Measurements from ENCODE around the gene FBXO15. TPM values are rescaled to one million over a fixed set of nuclear protein-coding genes. Genes with fewer than 3 reads are reported as not detected.

FBXO15 gene
- total and polyA plus RNA-seq, 2 donors (not counting 3 experiments of a cell fraction or from before 2014, with no cell fraction given) = not detected

DNA sequence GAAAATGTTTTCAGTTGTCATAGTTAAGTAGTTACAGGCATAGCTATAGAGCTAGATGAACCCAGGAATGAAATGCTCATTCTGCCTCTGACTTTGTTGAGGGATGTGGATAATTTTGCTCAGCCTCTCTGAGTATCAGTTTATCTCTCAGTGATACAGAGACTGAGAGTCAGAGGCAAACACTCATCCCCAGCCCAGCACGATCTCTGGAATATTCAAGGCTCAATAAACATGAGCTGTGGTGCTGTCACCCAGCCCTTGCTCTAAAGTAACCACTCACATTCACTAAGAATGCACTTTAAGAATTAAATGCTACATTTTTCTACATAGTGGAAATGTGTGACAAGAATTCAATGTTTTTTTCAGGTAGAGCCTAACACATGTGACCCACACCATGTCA is 31.2 kb upstream of the FBXO15 start:
- no peaks in the 10 kb centered on the region for H3K9me1 ChIP-seq (replicated peaks; ENCODE audit: control insufficient read depth, extremely low read depth, insufficient read depth, low read length)
- H3K9me3 ChIP-seq (replicated peaks; ENCODE audit: control insufficient read depth, insufficient read depth, low read length) = no peaks in the 10 kb centered on the region
- H2AFZ ChIP-seq (ENCODE audit: low read depth, low read length) = no peak overlapping the region
- dilution Hi-C loops (cut with MboI; ENCODE audit: extremely low pct_ligation_motif_present, low sequenced_read_pairs) = no loop called here
- no peak for DNase-seq (ENCODE audit: low read depth, low spot score)
- no peaks in the 10 kb centered on the region for H3K36me3 ChIP-seq (ENCODE audit: control insufficient read depth in 2 of 2, extremely low read depth in 1 of 2, insufficient read depth in 2 of 2, low read length in 2 of 2)
- H3K4me1 ChIP-seq (ENCODE audit: control insufficient read depth, extremely low read depth, insufficient read depth, low read length) = no peaks in the 10 kb centered on the region
- ChIA-PET POLR2A (no interaction called here), CTCF (no interaction called here)
- H3K9ac ChIP-seq (replicated peaks; ENCODE audit: extremely low read depth, insufficient read depth, low read length) = no peak overlapping the region
- FAIRE-seq = no peak
- no peak overlapping the region for H3K4me2 ChIP-seq (ENCODE audit: insufficient read depth, low read length)
- H3K79me2 ChIP-seq (ENCODE audit: control insufficient read depth, insufficient read depth, low read length) = no peaks in the 10 kb centered on the region
- H3K4me3 ChIP-seq (replicated peaks in 1 of 3; ENCODE audit: insufficient read depth in 1 of 3, low read depth in 1 of 3, low read length in 3 of 3) = no peak overlapping the region
- TF ChIP-seq, protein P1, sequence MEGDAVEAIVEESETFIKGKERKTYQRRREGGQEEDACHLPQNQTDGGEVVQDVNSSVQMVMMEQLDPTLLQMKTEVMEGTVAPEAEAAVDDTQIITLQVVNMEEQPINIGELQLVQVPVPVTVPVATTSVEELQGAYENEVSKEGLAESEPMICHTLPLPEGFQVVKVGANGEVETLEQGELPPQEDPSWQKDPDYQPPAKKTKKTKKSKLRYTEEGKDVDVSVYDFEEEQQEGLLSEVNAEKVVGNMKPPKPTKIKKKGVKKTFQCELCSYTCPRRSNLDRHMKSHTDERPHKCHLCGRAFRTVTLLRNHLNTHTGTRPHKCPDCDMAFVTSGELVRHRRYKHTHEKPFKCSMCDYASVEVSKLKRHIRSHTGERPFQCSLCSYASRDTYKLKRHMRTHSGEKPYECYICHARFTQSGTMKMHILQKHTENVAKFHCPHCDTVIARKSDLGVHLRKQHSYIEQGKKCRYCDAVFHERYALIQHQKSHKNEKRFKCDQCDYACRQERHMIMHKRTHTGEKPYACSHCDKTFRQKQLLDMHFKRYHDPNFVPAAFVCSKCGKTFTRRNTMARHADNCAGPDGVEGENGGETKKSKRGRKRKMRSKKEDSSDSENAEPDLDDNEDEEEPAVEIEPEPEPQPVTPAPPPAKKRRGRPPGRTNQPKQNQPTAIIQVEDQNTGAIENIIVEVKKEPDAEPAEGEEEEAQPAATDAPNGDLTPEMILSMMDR (IDR thresholded peaks at IDR 0.05; ENCODE audit: extremely low read depth in 1 of 2, insufficient read depth in 1 of 2, low read depth in 1 of 2, low read length in 2 of 2) = no peak
- TF ChIP-seq, protein P2, sequence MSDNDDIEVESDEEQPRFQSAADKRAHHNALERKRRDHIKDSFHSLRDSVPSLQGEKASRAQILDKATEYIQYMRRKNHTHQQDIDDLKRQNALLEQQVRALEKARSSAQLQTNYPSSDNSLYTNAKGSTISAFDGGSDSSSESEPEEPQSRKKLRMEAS (IDR thresholded peaks at IDR 0.05; ENCODE audit: insufficient read depth, insufficient read length) = no peak
- TF ChIP-seq EZH2 (IDR thresholded peaks at IDR 0.05; ENCODE audit: borderline replicate concordance, low read depth, low read length, severe bottlenecking) (no peak), FOS (IDR thresholded peaks at IDR 0.05; ENCODE audit: borderline replicate concordance, insufficient read depth, low read length) (no peak), MYC (IDR thresholded peaks at IDR 0.05; ENCODE audit: low read depth, low read length) (no peak), GATA2 (IDR thresholded peaks at IDR 0.05; ENCODE audit: insufficient read depth, insufficient read length, low read depth, low read length) (no peak), POLR2AphosphoS5 (IDR thresholded peaks at IDR 0.05; ENCODE audit: insufficient read depth, low read depth, low read length) (no peak), POLR2A (IDR thresholded peaks at IDR 0.05; ENCODE audit: low read depth, low read length) (no peak), JUN (IDR thresholded peaks at IDR 0.05; ENCODE audit: borderline replicate concordance, insufficient read depth, insufficient read length, low read depth) (no peak)
- no TSS peak for BruUV-seq (replicated peaks)
- H4K20me1 ChIP-seq (replicated peaks; ENCODE audit: control insufficient read depth, extremely low read depth, insufficient read depth, low read length) = no peaks in the 10 kb centered on the region
- no peak overlapping the region for H3K27ac ChIP-seq (ENCODE audit: insufficient read depth, low read depth, low read length)
- intact Hi-C loops (cut with micrococcal nuclease) = no loop called here
- H3K27me3 ChIP-seq (ENCODE audit: control insufficient read depth in 2 of 2, insufficient read depth in 2 of 2, low read length in 2 of 2) = no peaks in the 10 kb centered on the region
